Measurements from ENCODE around the gene AFAP1L2. TPM values are rescaled to one million over a fixed set of nuclear protein-coding genes. Genes with fewer than 3 reads are reported as not detected.

The AFAP1L2 gene
- total and polyA plus RNA-seq, 7 donors = 0.75 to 3.6 (median 1.7) TPM

GRCh38 chr10:114278140-114278883 is 126.0 kb downstream of the AFAP1L2 start:
- 80 to 86% (median 82%) methylated on average over 22 of the region's 22 CpGs for WGBS, 3 donors
- TF ChIP-seq CTCF (IDR thresholded peaks at IDR 0.05) = no peak
- intact Hi-C loops (cut with DNase I) = no loop called here
- Histone ChIP-seq H3K27ac (no peak overlapping the region), H3K36me3 (ENCODE audit: insufficient read depth in 1 of 2, low read depth in 1 of 2) (no peaks in the 10 kb centered on the region), H3K27me3 (ENCODE audit: insufficient read depth in 3 of 3, low read length in 2 of 3) (no peaks in the 10 kb centered on the region), H3K4me1 (no peaks in the 10 kb centered on the region), H3K9me3 (no peaks in the 10 kb centered on the region), H3K4me3 (no peak overlapping the region)
- ATAC-seq (no peak), DNase-seq (no peak)

DNA sequence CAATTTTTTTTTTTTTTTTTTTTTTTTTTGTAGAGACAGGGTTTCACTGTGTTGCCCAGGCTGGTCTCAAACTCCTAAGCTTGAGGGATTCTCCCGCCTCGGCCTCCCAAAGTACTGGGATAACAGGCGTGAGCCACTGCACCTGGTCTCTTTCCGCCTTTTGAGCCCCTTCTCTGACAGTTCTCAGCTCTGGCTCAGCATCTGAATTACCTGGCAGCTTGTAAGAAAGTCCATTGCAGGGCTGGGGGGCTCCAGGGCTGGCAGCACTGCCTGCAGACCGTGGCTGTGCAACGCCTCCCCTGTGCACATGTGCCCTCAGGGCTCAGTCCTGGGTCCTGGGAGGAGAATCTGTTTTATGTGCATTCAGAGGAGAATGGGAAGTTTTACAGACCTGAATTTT is 127.6 kb downstream of the AFAP1L2 start:
- no peaks in the 10 kb centered on the region for H3K4me1 ChIP-seq
- TF ChIP-seq CTCF (IDR thresholded peaks at IDR 0.05) = no peak
- no peak for DNase-seq
- no peak overlapping the region for H3K27ac ChIP-seq
- H3K36me3 ChIP-seq (ENCODE audit: insufficient read depth in 1 of 2, low read depth in 1 of 2) = no peaks in the 10 kb centered on the region
- no peak overlapping the region for H3K4me3 ChIP-seq
- WGBS, 3 donors = 91 to 93% (median 93%) methylated on average over 6 of the region's 6 CpGs
- intact Hi-C loops (cut with DNase I) = no loop called here
- ATAC-seq = no peak
- H3K9me3 ChIP-seq = no peaks in the 10 kb centered on the region
- no peaks in the 10 kb centered on the region for H3K27me3 ChIP-seq (ENCODE audit: insufficient read depth in 3 of 3, low read length in 2 of 3)

GRCh38 chr10:114276066-114276465 is 128.2 kb downstream of the AFAP1L2 start:
- Histone ChIP-seq H3K27ac (no peak overlapping the region), H3K9me3 (no peaks in the 10 kb centered on the region), H3K4me1 (no peaks in the 10 kb centered on the region), H3K4me3 (no peak overlapping the region), H3K36me3 (ENCODE audit: insufficient read depth in 1 of 2, low read depth in 1 of 2) (no peaks in the 10 kb centered on the region), H3K27me3 (ENCODE audit: insufficient read depth in 3 of 3, low read length in 2 of 3) (no peaks in the 10 kb centered on the region)
- intact Hi-C loops (cut with DNase I) = no loop called here
- no peak for TF ChIP-seq CTCF (IDR thresholded peaks at IDR 0.05)
- DNase-seq = no peak
- WGBS, 3 donors = 86 to 88% (median 88%) methylated on average over 6 of the region's 6 CpGs
- no peak for ATAC-seq

DNA sequence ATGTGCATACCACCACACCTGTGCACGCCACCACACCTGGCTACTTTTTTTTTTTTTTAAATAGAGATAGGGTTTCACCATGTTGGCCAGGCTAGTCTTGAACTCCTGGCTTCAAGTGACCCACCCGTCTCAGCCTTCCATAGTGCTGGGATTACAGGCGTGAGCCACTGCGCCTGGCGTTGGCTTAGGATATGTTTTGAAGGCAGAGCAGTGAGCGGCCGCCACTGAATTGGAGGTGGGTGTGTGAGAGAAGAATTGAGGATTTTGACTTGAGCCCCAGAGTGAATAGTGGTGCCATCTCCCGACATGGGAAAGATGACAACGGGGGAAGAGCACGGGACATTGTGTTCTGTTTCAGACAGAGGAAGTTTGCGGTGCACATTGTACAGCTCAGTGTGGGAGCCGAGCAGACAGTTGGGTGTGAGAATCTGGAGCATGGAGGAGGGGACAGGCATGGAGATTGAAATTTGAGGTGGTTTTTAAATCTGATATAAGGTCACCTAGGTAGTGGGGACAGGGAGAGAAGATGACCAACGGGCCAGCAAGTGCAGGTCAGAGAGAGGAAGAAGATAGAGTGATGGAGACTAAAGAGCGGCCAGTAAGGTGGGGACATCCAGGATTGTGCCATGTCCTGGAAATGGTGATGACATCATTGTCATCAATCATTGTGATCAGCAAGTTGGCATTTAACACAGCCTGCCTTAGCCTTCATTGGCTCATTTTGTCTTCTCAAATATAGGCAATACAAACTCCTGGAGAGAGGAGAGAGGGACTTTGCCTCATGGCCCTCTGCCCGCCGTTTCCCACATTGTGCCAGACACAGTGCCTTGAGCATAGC is 129.5 kb downstream of the AFAP1L2 start:
- WGBS, 3 donors = 86 to 93% (median 91%) methylated on average over 16 of the region's 16 CpGs
- H3K4me1 ChIP-seq = peaks cover 8% of the 10 kb centered on the region
- no peaks in the 10 kb centered on the region for H3K36me3 ChIP-seq (ENCODE audit: insufficient read depth in 1 of 2, low read depth in 1 of 2)
- TF ChIP-seq CTCF (IDR thresholded peaks at IDR 0.05) = no peak
- H3K4me3 ChIP-seq = no peak overlapping the region
- no peak overlapping the region for H3K27ac ChIP-seq
- H3K9me3 ChIP-seq = no peaks in the 10 kb centered on the region
- DNase-seq (no peak), ATAC-seq (no peak)
- H3K27me3 ChIP-seq (ENCODE audit: insufficient read depth in 3 of 3, low read length in 2 of 3) = no peaks in the 10 kb centered on the region
- intact Hi-C loops (cut with DNase I) = no loop called here
